Measurements from ENCODE around the gene VPREB3. TPM values are rescaled to one million over a fixed set of nuclear protein-coding genes. Genes with fewer than 3 reads are reported as not detected.
A peak's percentile ranks its signal among the peaks of the same experiment; 100 is the strongest.

VPREB3 gene
- total and polyA plus RNA-seq, 2 of the 8 experiments (the other 6 are each of a cell fraction or from before 2014, with no cell fraction given), result 0.52 to 4.6 TPM

DNA sequence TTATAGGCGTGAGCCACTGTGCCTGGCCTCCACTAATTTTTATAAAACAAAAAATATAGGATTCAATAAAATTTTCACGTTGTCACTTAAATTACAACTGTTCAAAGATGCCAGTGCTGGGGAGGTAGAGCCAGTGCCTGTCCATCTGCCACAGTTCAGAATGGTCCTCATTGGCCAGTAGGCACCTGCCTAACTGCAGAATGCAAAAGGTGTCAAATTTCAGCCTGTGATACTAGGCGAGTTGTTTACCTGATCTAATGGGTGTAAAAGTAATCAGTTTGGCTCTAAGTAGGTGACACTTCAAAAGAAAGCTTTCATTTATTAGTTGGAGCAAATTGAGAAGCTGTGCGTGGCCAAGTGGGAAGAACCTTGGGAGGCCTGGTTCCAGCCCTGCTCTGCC, 34.9 kb upstream of the VPREB3 start:
- H3K4me3 ChIP-seq (ENCODE audit: extremely low read depth in 1 of 4, insufficient read depth in 2 of 4, low read depth in 3 of 4, low read length in 4 of 4), result no peak overlapping the region
- DNase-seq (ENCODE audit: low read depth in 1 of 2, low spot score in 2 of 2), result no peak

More for the DNA sequence above, 34.9 kb upstream of the VPREB3 start:
- H3K4me2 ChIP-seq (ENCODE audit: insufficient read depth in 1 of 2, low read depth in 2 of 2, low read length in 2 of 2), result peak overlapping the region in 1 of 2 experiments; percentile 64; a peak in 1 of 4 replicates
- H3K36me3 ChIP-seq (ENCODE audit: control insufficient read depth in 2 of 4, insufficient read depth in 4 of 4, low read length in 3 of 4), result peaks cover 5 to 13% (median 8%) of the 10 kb centered on the region in 4 experiments; a peak in 7 of 8 replicates
- CTCF ChIA-PET (ENCODE audit: partially characterized antibody), result interaction anchor here (0.5 to 6.4 kb wide), 10 partner anchors 13 to 1647 kb away, joined by 3 to 47 read pairs (median 4); partner anchors contain the start of genes CHCHD10, MIF and MMP11
- no peak overlapping the region for H2BK20ac ChIP-seq (ENCODE audit: low read length)
- H3K79me2 ChIP-seq (ENCODE audit: control insufficient read depth in 1 of 2, insufficient read depth in 2 of 2, low read length in 2 of 2), result peaks cover 22 to 56% of the 10 kb centered on the region in 2 experiments
- H3K14ac ChIP-seq (ENCODE audit: insufficient read length), result no peak overlapping the region
- H3K9me3 ChIP-seq (ENCODE audit: insufficient read depth in 2 of 2, low read depth in 1 of 2, low read length in 1 of 2), result no peaks in the 10 kb centered on the region
- no peak overlapping the region for H2BK120ac ChIP-seq (replicated peaks; ENCODE audit: low read depth, low read length)
- peaks cover 3% of the 10 kb centered on the region; the same call in 1 of the 2 replicates for H3K79me1 ChIP-seq (ENCODE audit: low read depth, low read length)
- no peak overlapping the region for H4K5ac ChIP-seq (ENCODE audit: insufficient read length, low read depth, low read length)
- no peak overlapping the region for H3K9ac ChIP-seq (replicated peaks in 1 of 4; ENCODE audit: extremely low read depth in 1 of 4, low read depth in 3 of 4, low read length in 3 of 4)
- H3K4ac ChIP-seq (replicated peaks; ENCODE audit: insufficient read length, low read depth, low read length), result no peak overlapping the region
- H2AFZ ChIP-seq (ENCODE audit: low read length), result no peak overlapping the region
- POLR2A ChIA-PET (ENCODE audit: partially characterized antibody), result interaction anchor here (0.7 to 4.4 kb wide), 13 partner anchors 9 to 68 kb away, joined by 3 to 19 read pairs (median 3); partner anchors contain the start of genes CHCHD10 and SLC2A11
- H2BK15ac ChIP-seq (ENCODE audit: low read length), result no peak overlapping the region
- peaks cover 0 to 10% (median 4%) of the 10 kb centered on the region in 4 experiments; a peak in 6 of 7 replicates for H3K4me1 ChIP-seq (replicated peaks in 1 of 4; ENCODE audit: control insufficient read depth in 3 of 4, insufficient read depth in 4 of 4, low read length in 3 of 4)
- peaks cover 4 to 24% of the 10 kb centered on the region in 2 experiments for H4K20me1 ChIP-seq (replicated peaks in 1 of 2; ENCODE audit: control insufficient read depth in 1 of 2, insufficient read depth in 2 of 2, low read length in 2 of 2)
- no peak overlapping the region for H3K56ac ChIP-seq (replicated peaks; ENCODE audit: insufficient read length, low read depth, low read length)
- no peak overlapping the region for H2AK5ac ChIP-seq (ENCODE audit: low read depth, low read length)
- H3K27ac ChIP-seq (ENCODE audit: low read depth, low read length), result no peak overlapping the region
- H3K27me3 ChIP-seq (replicated peaks in 1 of 4; ENCODE audit: control insufficient read depth in 3 of 4, extremely low read depth in 1 of 4, insufficient read depth in 3 of 4, low read length in 3 of 4), result no peaks in the 10 kb centered on the region
- H4K8ac ChIP-seq (ENCODE audit: extremely low read depth, insufficient read depth, low read length), result no peak overlapping the region; the same call in 1 of the 2 replicates
- H3K23me2 ChIP-seq (ENCODE audit: low read depth, low read length), result peaks cover 3% of the 10 kb centered on the region; the same call in 1 of the 2 replicates
- H4K91ac ChIP-seq (replicated peaks; ENCODE audit: insufficient read length, low read length), result no peak overlapping the region
- H2BK12ac ChIP-seq (ENCODE audit: low read depth, low read length), result no peak overlapping the region
- H3K23ac ChIP-seq (ENCODE audit: insufficient read length), result no peak overlapping the region
- no peak for FAIRE-seq
- no peak overlapping the region for H3K18ac ChIP-seq (ENCODE audit: extremely low read depth, low read length)
- H2BK5ac ChIP-seq (ENCODE audit: low read depth, low read length), result no peak overlapping the region
- 74% methylated on average over 4 of the region's 4 CpGs; no CpG with 5 or more reads in 1 of the 2 experiments for WGBS, 2 experiments (ENCODE audit: extremely low coverage in 1 of 2, insufficient coverage in 1 of 2, insufficient read length in 1 of 2, insufficient replicate concordance in 2 of 2, low coverage in 1 of 2, low lambda C conversion rate in 2 of 2, missing lambda C conversion rate in 1 of 2)
